ENCODE measurements around the gene TSPAN15.
"Not testable (repeated sequence)": the region's sequence is repeated elsewhere in the genome, so short reads cannot be mapped to it uniquely, and the experiment has no call there.

The TSPAN15 gene

DNA sequence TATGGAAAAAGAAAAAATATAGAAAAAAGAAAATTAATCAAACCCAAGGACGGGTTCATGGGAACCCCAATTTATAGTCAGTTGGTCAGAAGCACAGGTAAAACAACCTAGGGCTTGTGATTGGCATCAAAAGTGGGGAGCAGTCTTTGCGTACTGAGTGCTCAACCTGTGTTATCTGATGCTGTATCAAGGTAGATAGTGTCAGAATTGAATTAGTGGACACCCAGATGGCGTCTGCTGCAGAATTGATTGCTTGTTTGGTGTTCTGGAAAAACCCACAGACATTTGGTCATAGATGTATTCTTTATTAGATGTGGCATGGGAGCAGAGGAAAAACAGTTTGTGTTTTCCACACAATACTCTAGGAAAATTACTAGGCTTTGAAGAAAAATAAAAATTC lies 82.4 kb downstream of the TSPAN15 start:
- no peaks in the 10 kb centered on the region for H3K9me3 ChIP-seq (ENCODE audit: control insufficient read depth in 2 of 2, low read length in 2 of 2)
- H3K9ac ChIP-seq (ENCODE audit: low read depth in 1 of 2, low read length in 2 of 2) = no peak overlapping the region
- H3K27ac ChIP-seq (ENCODE audit: low read depth in 2 of 2, low read length in 2 of 2) = no peak overlapping the region
- no peaks in the 10 kb centered on the region for H3K36me3 ChIP-seq (ENCODE audit: control insufficient read depth in 2 of 2, insufficient read depth in 2 of 2, low read length in 2 of 2)
- no peaks in the 10 kb centered on the region for H3K27me3 ChIP-seq (ENCODE audit: control insufficient read depth in 2 of 2, insufficient read depth in 2 of 2, low read length in 2 of 2)
- H3K4me1 ChIP-seq (ENCODE audit: control insufficient read depth in 2 of 2, insufficient read depth in 2 of 2, low read length in 2 of 2) = no peaks in the 10 kb centered on the region
- no peak overlapping the region for H3K4me3 ChIP-seq (ENCODE audit: low read length in 2 of 2)

GRCh38 chr10:69536521-69536920 lies 85.3 kb downstream of the TSPAN15 start:
- not testable (repeated sequence) for H3K4me1 ChIP-seq (ENCODE audit: control insufficient read depth in 2 of 2, insufficient read depth in 2 of 2, low read length in 2 of 2); H3K36me3 ChIP-seq (ENCODE audit: control insufficient read depth in 2 of 2, insufficient read depth in 2 of 2, low read length in 2 of 2); H3K27me3 ChIP-seq (ENCODE audit: control insufficient read depth in 2 of 2, insufficient read depth in 2 of 2, low read length in 2 of 2); H3K4me3 ChIP-seq (ENCODE audit: low read length in 2 of 2); H3K9ac ChIP-seq (ENCODE audit: low read depth in 1 of 2, low read length in 2 of 2); H3K9me3 ChIP-seq (ENCODE audit: control insufficient read depth in 2 of 2, low read length in 2 of 2); H3K27ac ChIP-seq (ENCODE audit: low read depth in 2 of 2, low read length in 2 of 2)

DNA sequence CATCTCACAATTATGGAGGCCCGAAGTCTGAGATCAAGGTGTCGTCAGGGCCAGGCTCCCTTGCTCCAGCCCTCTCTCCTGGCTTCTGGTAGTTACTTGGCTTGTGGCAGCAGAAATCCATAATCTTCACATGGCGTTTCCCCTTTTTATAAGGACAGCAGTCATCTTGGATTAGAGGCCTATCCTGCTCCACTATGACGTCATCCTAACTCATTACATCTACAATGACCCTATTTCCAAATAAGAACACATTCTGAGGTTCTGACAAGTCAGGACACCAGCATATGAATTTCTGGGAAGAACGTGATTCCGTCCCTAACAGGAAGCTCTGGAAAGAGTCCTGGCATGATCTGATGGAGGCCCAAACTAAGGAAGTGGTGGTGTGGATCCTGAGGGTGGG lies 86.2 kb downstream of the TSPAN15 start:
- Histone ChIP-seq H3K4me3 (ENCODE audit: low read length in 2 of 2) (no peak overlapping the region), H3K27ac (ENCODE audit: low read depth in 2 of 2, low read length in 2 of 2) (no peak overlapping the region), H3K36me3 (ENCODE audit: control insufficient read depth in 2 of 2, insufficient read depth in 2 of 2, low read length in 2 of 2) (no peaks in the 10 kb centered on the region), H3K27me3 (ENCODE audit: control insufficient read depth in 2 of 2, insufficient read depth in 2 of 2, low read length in 2 of 2) (no peaks in the 10 kb centered on the region), H3K9ac (ENCODE audit: low read depth in 1 of 2, low read length in 2 of 2) (no peak overlapping the region), H3K9me3 (ENCODE audit: control insufficient read depth in 2 of 2, low read length in 2 of 2) (no peaks in the 10 kb centered on the region), H3K4me1 (ENCODE audit: control insufficient read depth in 2 of 2, insufficient read depth in 2 of 2, low read length in 2 of 2) (no peaks in the 10 kb centered on the region)

DNA sequence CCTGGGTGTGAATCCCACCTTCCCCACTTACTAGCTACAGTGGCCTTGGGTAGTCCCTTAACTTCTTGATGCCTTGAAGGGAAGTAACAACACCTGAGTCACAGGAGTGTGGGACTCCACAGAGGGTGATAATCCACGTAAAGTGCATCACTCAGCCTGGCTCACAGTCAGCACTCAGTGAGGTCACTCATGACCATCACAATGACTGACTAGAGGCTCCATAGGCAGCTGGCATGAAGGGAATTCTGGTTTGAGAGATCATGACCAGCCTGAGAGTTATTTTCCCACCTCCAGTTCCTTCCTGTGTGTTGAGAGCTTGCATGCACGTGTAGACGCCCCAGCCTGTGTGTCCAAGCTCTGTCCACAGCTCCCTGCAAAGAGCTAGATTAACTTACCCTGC lies 87.2 kb downstream of the TSPAN15 start:
- H3K9me3 ChIP-seq (ENCODE audit: control insufficient read depth in 2 of 2, low read length in 2 of 2) = no peaks in the 10 kb centered on the region
- H3K27me3 ChIP-seq (ENCODE audit: control insufficient read depth in 2 of 2, insufficient read depth in 2 of 2, low read length in 2 of 2) = no peaks in the 10 kb centered on the region
- no peak overlapping the region for H3K4me3 ChIP-seq (ENCODE audit: low read length in 2 of 2)
- H3K4me1 ChIP-seq (ENCODE audit: control insufficient read depth in 2 of 2, insufficient read depth in 2 of 2, low read length in 2 of 2) = no peaks in the 10 kb centered on the region
- no peak overlapping the region for H3K9ac ChIP-seq (ENCODE audit: low read depth in 1 of 2, low read length in 2 of 2)
- H3K36me3 ChIP-seq (ENCODE audit: control insufficient read depth in 2 of 2, insufficient read depth in 2 of 2, low read length in 2 of 2) = no peaks in the 10 kb centered on the region
- no peak overlapping the region for H3K27ac ChIP-seq (ENCODE audit: low read depth in 2 of 2, low read length in 2 of 2)

DNA sequence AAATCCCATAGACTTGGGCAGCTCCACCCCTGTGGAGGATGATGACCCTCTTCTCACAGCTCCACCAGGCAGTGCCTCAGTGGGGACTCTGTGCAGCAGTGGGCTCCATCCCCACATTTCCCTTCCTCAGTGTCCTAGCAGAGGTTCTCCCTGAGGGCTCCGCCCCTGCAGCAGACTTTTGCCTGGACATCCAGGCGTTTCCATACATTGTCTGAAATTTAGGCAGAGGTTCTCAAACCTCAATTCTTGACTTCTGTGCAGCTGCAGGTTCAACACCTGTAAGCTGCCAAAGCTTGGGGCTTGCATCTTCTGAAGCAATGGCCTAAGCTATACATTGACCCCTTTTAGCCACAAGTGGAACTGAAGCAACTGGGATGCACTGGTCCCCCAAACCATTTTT lies 90.2 kb downstream of the TSPAN15 start:
- H3K9me3 ChIP-seq (ENCODE audit: control insufficient read depth in 2 of 2, low read length in 2 of 2) = no peaks in the 10 kb centered on the region
- H3K9ac ChIP-seq (ENCODE audit: low read depth in 1 of 2, low read length in 2 of 2) = no peak overlapping the region
- no peaks in the 10 kb centered on the region for H3K4me1 ChIP-seq (ENCODE audit: control insufficient read depth in 2 of 2, insufficient read depth in 2 of 2, low read length in 2 of 2)
- no peaks in the 10 kb centered on the region for H3K36me3 ChIP-seq (ENCODE audit: control insufficient read depth in 2 of 2, insufficient read depth in 2 of 2, low read length in 2 of 2)
- no peak overlapping the region for H3K27ac ChIP-seq (ENCODE audit: low read depth in 2 of 2, low read length in 2 of 2)
- H3K27me3 ChIP-seq (ENCODE audit: control insufficient read depth in 2 of 2, insufficient read depth in 2 of 2, low read length in 2 of 2) = no peaks in the 10 kb centered on the region
- no peak overlapping the region for H3K4me3 ChIP-seq (ENCODE audit: low read length in 2 of 2)

GRCh38 chr10:69549959-69550358 lies 98.7 kb downstream of the TSPAN15 start:
- Histone ChIP-seq H3K4me3 (ENCODE audit: low read length in 2 of 2) (no peak overlapping the region), H3K27ac (ENCODE audit: low read depth in 2 of 2, low read length in 2 of 2) (no peak overlapping the region), H3K9me3 (ENCODE audit: control insufficient read depth in 2 of 2, low read length in 2 of 2) (peaks cover 2 to 7% of the 10 kb centered on the region in 2 donors), H3K27me3 (ENCODE audit: control insufficient read depth in 2 of 2, insufficient read depth in 2 of 2, low read length in 2 of 2) (no peaks in the 10 kb centered on the region), H3K4me1 (ENCODE audit: control insufficient read depth in 2 of 2, insufficient read depth in 2 of 2, low read length in 2 of 2) (no peaks in the 10 kb centered on the region), H3K9ac (ENCODE audit: low read depth in 1 of 2, low read length in 2 of 2) (no peak overlapping the region), H3K36me3 (ENCODE audit: control insufficient read depth in 2 of 2, insufficient read depth in 2 of 2, low read length in 2 of 2) (no peaks in the 10 kb centered on the region)

- Histone ChIP-seq H3K4me3 (ENCODE audit: low read length in 2 of 2) (no peak overlapping the region), H3K27ac (ENCODE audit: low read depth in 2 of 2, low read length in 2 of 2) (no peak overlapping the region), H3K9ac (ENCODE audit: low read depth in 1 of 2, low read length in 2 of 2) (no peak overlapping the region)
Measured at GRCh38 chr10:69552268-69552667, 101.0 kb downstream of the TSPAN15 start.

GRCh38 chr10:69553328-69553727 lies 102.1 kb downstream of the TSPAN15 start:
- Histone ChIP-seq H3K9ac (ENCODE audit: low read depth in 1 of 2, low read length in 2 of 2) (no peak overlapping the region), H3K4me1 (ENCODE audit: control insufficient read depth in 2 of 2, insufficient read depth in 2 of 2, low read length in 2 of 2) (no peaks in the 10 kb centered on the region), H3K9me3 (ENCODE audit: control insufficient read depth in 2 of 2, low read length in 2 of 2) (peaks cover 2 to 7% of the 10 kb centered on the region in 2 donors), H3K27me3 (ENCODE audit: control insufficient read depth in 2 of 2, insufficient read depth in 2 of 2, low read length in 2 of 2) (no peaks in the 10 kb centered on the region), H3K27ac (ENCODE audit: low read depth in 2 of 2, low read length in 2 of 2) (no peak overlapping the region), H3K36me3 (ENCODE audit: control insufficient read depth in 2 of 2, insufficient read depth in 2 of 2, low read length in 2 of 2) (no peaks in the 10 kb centered on the region), H3K4me3 (ENCODE audit: low read length in 2 of 2) (no peak overlapping the region)

More at GRCh38 chr10:69552268-69552667, 101.0 kb downstream of the TSPAN15 start:
- Histone ChIP-seq H3K4me1 (ENCODE audit: control insufficient read depth in 2 of 2, insufficient read depth in 2 of 2, low read length in 2 of 2) (no peaks in the 10 kb centered on the region), H3K27me3 (ENCODE audit: control insufficient read depth in 2 of 2, insufficient read depth in 2 of 2, low read length in 2 of 2) (no peaks in the 10 kb centered on the region), H3K36me3 (ENCODE audit: control insufficient read depth in 2 of 2, insufficient read depth in 2 of 2, low read length in 2 of 2) (no peaks in the 10 kb centered on the region), H3K9me3 (ENCODE audit: control insufficient read depth in 2 of 2, low read length in 2 of 2) (peaks cover 2 to 7% of the 10 kb centered on the region in 2 donors)

DNA sequence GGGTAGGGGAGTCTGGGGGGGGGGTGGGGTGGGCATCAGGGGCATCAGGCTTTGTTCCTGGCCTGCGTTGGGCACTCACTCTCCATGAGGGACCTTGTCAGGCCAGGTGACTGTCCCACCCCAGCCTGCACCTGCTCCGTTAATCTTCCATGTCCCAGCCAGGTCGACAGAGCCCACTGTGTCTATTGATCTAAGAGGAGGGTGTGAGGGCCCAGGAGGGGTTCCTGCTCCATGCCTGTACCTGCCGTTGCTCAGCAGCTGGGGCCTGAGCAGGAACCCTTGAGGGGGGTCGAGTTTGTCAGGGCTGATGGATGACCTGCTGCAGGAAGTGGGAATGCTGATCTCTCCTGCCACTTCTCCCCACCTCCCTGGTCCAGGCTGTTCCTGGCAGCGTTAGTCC lies 103.3 kb downstream of the TSPAN15 start:
- Histone ChIP-seq H3K9me3 (ENCODE audit: control insufficient read depth in 2 of 2, low read length in 2 of 2) (peaks cover 2 to 4% of the 10 kb centered on the region in 2 donors), H3K27ac (ENCODE audit: low read depth in 2 of 2, low read length in 2 of 2) (no peak overlapping the region)

More for the DNA sequence above, 103.3 kb downstream of the TSPAN15 start:
- Histone ChIP-seq H3K4me1 (ENCODE audit: control insufficient read depth in 2 of 2, insufficient read depth in 2 of 2, low read length in 2 of 2) (no peaks in the 10 kb centered on the region), H3K4me3 (ENCODE audit: low read length in 2 of 2) (no peak overlapping the region), H3K9ac (ENCODE audit: low read depth in 1 of 2, low read length in 2 of 2) (no peak overlapping the region), H3K36me3 (ENCODE audit: control insufficient read depth in 2 of 2, insufficient read depth in 2 of 2, low read length in 2 of 2) (no peaks in the 10 kb centered on the region), H3K27me3 (ENCODE audit: control insufficient read depth in 2 of 2, insufficient read depth in 2 of 2, low read length in 2 of 2) (no peaks in the 10 kb centered on the region)
